ENCODE measurements around the gene ATP8A1.
"Not testable (repeated sequence)": the region's sequence is repeated elsewhere in the genome, so short reads cannot be mapped to it uniquely, and the experiment has no call there.

Gene ATP8A1

GRCh38 chr4:42372303-42372702 lies 284.6 kb downstream of the ATP8A1 start:
- not testable (repeated sequence) for DNase-seq (ENCODE audit: low read depth in 2 of 3, low spot score in 1 of 3)

DNA sequence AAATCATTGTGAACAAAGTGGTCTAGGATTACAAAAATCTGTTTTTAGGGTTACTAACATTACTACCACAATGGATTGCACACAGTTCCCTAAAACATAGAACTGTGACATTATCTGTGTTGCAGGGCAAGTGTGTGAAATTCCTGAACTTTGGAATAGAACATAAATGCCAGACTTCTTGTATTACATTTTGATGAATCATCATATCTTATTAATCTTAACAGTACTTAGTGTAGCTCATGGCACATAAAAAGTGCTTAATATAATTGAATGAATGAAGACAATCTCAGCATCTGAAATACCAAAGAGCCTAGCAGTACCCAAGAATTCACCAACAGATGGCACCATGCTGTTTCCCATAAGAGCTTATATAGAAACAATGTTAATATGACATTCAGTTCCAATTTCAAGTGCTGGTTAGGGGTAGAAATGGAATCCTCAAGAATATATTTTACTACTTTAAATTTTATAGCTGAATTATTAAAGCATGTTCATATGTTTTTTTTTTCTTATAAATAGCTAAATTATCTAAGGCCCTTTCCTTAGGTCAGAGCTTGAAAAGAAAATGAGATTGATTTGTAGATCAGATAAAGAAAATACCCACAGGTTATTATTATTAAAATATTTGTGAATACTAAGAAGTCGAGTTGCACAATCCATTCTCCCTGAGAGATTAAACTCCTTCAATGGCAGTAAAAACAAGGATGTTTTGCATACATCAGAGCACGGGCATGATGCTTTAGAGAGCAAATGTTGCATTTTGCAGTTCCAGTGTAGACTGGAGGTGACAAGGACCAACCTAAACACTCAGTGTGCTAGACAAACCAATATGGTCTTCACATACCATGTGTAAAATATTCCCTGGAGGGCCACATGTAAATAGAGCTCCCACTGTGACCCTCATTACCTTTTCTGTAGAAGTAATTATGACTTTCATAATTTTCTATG lies 285.3 kb downstream of the ATP8A1 start:
- DNase-seq (ENCODE audit: low read depth in 2 of 3, low spot score in 1 of 3), result no peak

DNA sequence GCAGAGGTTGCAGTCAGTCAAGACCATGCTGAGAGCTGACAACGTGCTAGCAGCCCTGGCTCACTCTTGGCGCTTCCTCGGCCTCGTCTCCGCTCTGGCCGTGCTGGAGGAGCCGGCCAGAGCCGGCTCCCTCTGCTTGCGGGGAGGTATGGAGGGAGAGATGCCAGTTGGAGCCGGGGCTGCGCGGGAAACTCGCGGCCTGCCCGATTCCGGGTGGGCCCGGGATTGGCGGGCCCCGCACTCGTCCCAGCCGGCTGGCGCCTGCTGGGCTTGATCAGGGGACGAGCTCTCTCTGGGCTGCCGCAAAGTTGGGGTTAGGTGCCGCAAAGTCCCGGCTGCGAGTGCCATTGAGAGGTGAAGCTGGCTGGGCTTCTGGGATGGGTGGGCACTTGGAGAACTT lies 287.4 kb downstream of the ATP8A1 start:
- DNase-seq (ENCODE audit: low read depth in 2 of 3, low spot score in 1 of 3), result no peak

GRCh38 chr4:42366959-42367358 lies 289.9 kb downstream of the ATP8A1 start:
- no peak for DNase-seq (ENCODE audit: low read depth in 2 of 3, low spot score in 1 of 3)

GRCh38 chr4:42364266-42365053 lies 292.4 kb downstream of the ATP8A1 start:
- DNase-seq (ENCODE audit: low read depth in 2 of 3, low spot score in 1 of 3), result no peak

DNA sequence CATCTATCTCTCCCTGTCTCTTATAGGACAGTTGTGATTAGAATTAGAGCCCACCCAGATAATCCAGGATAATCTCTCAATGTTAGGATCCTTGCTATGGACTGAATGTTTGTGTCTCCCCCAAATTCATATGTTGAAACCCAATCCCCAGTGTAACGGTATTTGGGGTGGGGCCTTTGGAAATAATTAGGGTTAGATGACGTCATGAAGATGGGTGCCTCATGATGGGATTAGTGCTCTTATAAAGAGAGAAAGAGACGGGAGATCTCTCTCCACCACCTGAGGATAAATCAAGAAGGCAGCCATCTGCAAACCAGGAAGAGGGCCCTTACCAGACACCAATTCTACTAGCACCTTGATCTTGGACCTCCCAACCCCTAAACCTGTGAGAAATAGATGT lies 293.3 kb downstream of the ATP8A1 start:
- DNase-seq (ENCODE audit: low read depth in 2 of 3, low spot score in 1 of 3), result no peak

- no peak for DNase-seq (ENCODE audit: low read depth in 2 of 3, low spot score in 1 of 3)
Measured at GRCh38 chr4:42362591-42362990, 294.3 kb downstream of the ATP8A1 start.

DNA sequence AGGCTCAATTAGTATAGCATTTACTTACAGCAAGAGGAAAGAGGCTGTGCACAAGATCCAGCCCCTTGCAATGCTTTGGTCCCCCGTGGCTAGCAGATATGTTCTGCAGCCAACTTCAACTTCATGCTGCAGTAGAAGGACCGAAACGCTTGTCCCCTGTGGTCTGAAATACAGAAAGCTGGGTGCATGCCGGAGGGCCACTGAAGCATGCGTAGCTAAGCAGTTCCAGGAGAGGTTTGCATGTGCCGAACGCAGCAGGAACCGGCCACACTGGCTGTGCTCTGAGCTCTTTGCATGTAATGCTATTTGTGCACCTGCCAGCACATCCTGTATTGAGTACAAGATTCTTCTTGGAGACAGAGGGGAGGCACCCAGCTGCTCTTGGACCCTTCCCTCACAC lies 295.4 kb downstream of the ATP8A1 start:
- no peak for DNase-seq (ENCODE audit: low read depth in 2 of 3, low spot score in 1 of 3)

- DNase-seq (ENCODE audit: low read depth in 2 of 3, low spot score in 1 of 3), result no peak
Measured at GRCh38 chr4:42360256-42360669, 296.6 kb downstream of the ATP8A1 start.

DNA sequence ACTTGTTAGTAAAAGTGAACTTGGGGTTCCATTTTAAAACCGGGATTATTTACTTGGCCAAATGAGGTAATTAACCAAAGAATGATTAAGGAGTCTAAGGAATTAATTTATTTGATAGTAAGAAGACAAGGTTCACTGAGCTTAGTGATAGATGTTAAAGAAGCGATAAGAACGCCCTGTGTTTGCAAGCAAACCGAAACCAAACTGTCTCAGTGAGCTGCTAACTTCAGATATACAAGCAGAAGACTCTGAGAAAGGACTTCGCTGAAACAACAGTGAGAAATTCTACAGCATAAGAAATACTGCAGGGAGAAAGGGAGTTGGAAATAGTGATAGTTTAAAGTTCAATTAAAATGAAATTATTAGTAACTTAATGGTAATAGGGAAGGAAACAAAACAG lies 297.2 kb downstream of the ATP8A1 start:
- DNase-seq (ENCODE audit: low read depth in 2 of 3, low spot score in 1 of 3), result no peak

All from stimulated activated CD4-positive, alpha-beta T cell treated with anti-CD3 and anti-CD28 coated beads, Interleukin-12 subunit alpha, Interleukin-12 subunit beta, amount 100 ng/mL, for 48 hours (primary cell).